Renal pelvis (tissue), 12 donors: ENCODE results near the gene PRDM12. TPM values are rescaled to one million over a fixed set of nuclear protein-coding genes. Genes with fewer than 3 reads are reported as not detected.

Source experiments
- DNase-seq: peaks from one replicate; pipeline ENCODE4 v3.0.0-alpha.2; 2013
- long read RNA-seq, 16 experiments: transcript quantifications; one replicate each; lab custom pipeline, GENCODE V29; 2026
- polyA plus RNA-seq, 3 donors: library from polyadenylated mRNA; unstranded; fragments of 120-200 nt; gene quantifications; one replicate each; pipeline ENCODE4 v1.2.1, GENCODE V29; 2013; ENCODE audit not compliant: insufficient read length in 3 of 3

PRDM12 gene
- polyA plus RNA-seq, result not detected
- long read RNA-seq, donor 1, result 0 reads
- long read RNA-seq, donor 2, result 0 reads
- long read RNA-seq, donor 3, result 0 reads
- long read RNA-seq, donor 4, result 0 reads
- long read RNA-seq, donor 5, result 0 reads
- long read RNA-seq, donor 6, result 0 reads
- long read RNA-seq, donor 7, result 0 reads
- long read RNA-seq, donor 8, result 0 reads
- long read RNA-seq, donor 9, result 0 reads
- long read RNA-seq, donor 10, result 0 reads
- long read RNA-seq, donor 11, result 0 reads
- long read RNA-seq, donor 12, result 0 reads
- long read RNA-seq, donor 13, result 0 reads
- long read RNA-seq, donor 14, result 0 reads
- long read RNA-seq, donor 15, result 0 reads
- long read RNA-seq, donor 16, result 0 reads

GRCh38 chr9:130664251-130665028, at the start of gene PRDM12:
TSS of gene PRDM12 (plus strand) at chr9:130664594. CDS start at chr9:130664654, 60 bp downstream.
- DNase-seq, result no peak

DNA sequence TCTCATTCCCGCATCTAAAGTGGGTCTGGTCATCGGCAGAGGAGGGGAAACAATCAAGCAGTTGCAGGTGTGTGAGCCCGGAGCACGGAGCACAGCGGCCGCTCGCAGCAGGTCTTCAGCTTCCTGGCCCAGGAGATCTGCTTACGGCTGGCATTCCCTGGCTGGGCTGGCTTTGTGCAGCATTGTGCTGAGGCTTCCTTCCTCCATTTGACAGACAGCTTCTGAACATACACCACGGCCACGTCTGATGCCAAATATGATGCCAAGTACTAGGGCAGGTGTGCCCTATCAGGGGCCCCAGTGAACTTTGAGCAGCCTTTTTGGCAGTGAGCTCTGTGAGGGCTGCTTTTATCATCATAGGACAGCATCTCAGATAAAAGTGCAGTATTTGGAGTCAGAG, 47.9 kb upstream of the PRDM12 start:
- DNase-seq, result no peak

DNA sequence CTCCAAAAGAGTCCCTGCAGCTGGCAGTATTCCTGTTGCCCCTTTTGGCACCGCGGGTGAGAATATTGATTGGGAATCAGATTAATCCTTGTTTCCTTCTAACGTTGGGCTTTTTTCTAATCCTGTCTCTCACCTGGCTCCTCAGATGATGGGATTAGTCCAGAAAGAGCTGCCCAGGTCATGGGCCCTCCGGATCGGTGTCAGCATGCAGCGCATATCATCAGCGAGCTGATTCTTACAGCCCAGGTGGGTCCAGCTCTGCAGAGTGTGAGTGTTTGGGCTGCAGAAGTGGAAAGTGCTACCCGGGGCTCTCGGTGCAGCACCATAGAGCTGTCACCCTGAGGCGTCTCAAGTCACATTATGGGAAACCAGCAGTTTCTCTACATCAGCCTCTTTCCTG, 40.9 kb upstream of the PRDM12 start:
- no peak for DNase-seq

DNA sequence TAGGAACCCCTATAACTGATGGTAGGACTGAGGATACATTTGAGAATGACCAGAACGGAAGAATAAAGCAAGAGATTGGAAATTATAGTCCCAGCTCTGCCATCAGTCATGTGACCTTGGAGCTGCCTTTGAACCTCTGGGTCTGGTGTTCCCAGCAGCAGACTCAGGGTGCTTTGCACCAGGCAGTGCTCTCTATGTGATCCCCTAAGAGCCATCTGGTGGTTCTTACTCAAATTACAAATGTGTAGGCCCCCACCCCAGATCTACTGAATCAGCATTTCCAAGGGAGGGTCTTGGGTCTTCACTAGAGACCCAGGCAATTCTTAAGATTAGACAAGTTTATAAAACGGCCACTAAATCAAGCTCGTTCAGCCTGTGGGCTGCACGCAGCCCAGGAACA, 40.2 kb upstream of the PRDM12 start:
- no peak for DNase-seq

GRCh38 chr9:130626249-130626996, 38.0 kb upstream of the PRDM12 start:
- DNase-seq, result no peak

DNA sequence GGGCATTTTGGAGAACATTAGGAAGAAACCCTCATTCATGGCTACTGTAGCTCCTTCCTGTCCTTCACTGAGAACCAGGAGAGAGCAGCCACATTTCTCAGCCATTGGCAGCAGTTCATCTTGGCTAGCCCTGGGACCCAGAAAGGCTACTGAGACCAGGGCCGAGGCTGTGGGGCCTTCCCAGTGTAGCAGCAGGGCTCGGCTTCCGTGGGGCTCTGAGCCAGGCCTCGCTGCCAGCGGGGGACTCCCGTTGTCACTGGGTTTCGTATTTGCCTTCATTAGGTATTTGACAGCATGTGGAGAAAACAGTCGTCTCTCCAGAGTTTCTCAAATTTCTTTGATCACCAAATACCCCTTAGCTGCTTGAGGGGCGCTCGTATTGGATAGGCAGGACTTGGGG, 37.3 kb upstream of the PRDM12 start:
- DNase-seq, result no peak

- DNase-seq, result no peak
Measured at GRCh38 chr9:130627896-130628792, 36.2 kb upstream of the PRDM12 start.

- no peak for DNase-seq
Measured at GRCh38 chr9:130629443-130630070, 34.8 kb upstream of the PRDM12 start.

DNA sequence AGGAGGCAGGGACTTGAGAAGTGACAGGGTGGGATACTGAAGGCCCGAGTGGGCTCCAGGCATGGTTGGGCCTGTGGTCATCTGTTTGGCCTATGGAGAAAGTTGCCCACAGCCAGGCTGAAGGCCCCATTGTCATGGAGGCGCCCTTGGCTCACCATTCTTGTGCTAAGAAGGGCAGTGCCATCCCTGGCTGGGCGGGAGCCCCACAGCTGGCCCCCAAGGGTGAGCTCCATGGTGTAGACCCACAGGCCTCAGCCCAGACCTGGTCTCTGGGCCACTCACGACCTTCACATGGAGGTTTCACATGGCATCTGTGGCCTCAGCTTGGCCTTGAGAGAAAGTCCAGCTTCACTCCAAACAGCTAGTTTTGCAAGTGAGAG, 34.3 kb upstream of the PRDM12 start:
- DNase-seq, result no peak

- DNase-seq, result no peak
Measured at GRCh38 chr9:130630506-130631330, 33.7 kb upstream of the PRDM12 start.

GRCh38 chr9:130631331-130632080, 32.9 kb upstream of the PRDM12 start:
- DNase-seq, result no peak

DNA sequence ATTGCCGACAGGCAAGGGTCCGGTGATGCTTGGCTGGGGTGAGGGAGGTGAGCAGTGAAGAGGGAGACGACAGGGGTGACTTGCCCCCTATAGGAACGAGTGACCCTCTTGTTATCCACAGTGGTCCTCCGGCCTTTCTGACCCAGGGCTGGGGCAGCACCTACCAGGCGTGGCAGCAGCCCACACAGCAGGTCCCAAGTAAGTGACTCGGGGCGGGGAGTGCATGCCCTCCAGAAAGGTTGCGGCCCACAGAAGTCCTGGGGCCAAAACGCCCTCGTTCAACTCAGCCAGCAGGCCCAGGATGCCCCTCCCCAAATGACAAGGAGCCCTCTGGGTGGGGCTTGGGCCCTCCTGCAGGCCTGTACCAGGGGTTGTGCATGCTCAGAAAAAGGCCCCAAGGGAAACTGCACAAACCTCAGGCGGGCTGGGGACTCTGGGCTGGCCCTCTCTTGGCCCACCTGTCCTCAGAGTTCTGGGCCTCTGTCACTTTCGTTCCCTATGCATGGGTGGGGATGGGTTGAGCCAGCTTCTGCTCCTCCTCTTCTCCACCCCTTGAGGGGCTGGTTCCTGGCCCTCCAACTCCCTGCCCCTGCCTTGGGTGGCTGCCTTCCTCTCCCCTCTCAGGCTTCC, 32.2 kb upstream of the PRDM12 start:
- no peak for DNase-seq

GRCh38 chr9:130632841-130633240, 31.6 kb upstream of the PRDM12 start:
- no peak for DNase-seq

GRCh38 chr9:130633336-130634190, 30.8 kb upstream of the PRDM12 start:
- DNase-seq, result no peak

- no peak for DNase-seq
Measured at GRCh38 chr9:130634191-130634768, 30.1 kb upstream of the PRDM12 start.

DNA sequence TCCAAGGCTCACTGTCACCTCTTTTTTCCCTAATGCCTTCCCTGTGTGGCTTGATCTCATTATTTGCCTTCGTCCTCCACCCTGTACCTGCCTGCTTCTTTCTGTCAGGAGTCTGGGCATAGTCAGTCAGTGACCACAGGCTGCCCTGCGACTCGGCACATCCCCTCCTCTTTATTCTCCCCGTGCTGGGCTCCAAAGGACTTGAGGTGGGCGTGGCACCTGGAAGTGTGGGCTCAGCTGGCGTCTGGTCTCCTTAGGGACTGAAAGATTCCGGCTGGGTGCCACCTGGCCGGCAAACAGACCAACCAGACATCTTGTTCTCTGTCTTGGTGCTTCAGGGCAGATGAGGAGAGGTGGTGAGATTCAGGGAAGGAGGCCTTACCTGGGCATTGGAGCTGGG, 29.6 kb upstream of the PRDM12 start:
- no peak for DNase-seq

- no peak for DNase-seq
Measured at GRCh38 chr9:130635306-130635705, 29.1 kb upstream of the PRDM12 start.
